ENCODE measurements around the gene OPRD1. TPM values are rescaled to one million over a fixed set of nuclear protein-coding genes. Genes with fewer than 3 reads are reported as not detected.
"Not testable (repeated sequence)": the region's sequence is repeated elsewhere in the genome, so short reads cannot be mapped to it uniquely, and the experiment has no call there.

Gene OPRD1
- total and polyA plus RNA-seq, 2 of the 4 experiments (the other 2 are of a cell fraction) = under 0.01 TPM; not detected in 1

DNA sequence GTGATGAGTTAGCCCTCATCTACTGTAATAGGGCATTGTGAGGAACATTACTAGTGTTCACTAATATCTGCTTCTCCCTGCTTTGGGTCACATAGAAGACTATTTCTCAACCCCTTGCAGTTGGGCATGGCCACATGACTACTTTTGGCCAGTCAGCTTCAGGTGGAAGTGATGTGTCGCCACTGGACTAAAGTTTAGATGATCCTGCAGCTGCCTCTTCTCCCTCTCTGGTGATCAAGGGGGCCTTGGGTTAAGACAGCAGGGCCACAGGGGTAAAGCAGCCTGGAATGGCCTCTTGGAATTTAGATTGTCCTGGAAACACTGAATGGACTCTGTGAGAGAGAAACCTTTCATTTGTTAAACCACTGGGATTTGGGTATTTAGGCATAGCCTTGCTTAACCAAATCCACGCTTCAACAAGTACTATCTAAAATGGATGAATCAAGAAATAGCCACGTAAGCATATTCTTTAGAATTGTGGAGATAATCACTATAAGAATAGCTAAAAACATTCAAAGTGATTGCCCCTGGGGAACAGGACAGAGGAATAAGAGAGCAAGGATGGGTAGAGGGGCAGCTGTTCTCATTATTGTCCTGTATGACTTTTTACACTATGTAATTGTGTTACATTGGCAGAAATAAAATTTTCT, 41.2 kb downstream of the OPRD1 start:
- dilution Hi-C loops (cut with HindIII; ENCODE audit: low sequenced_read_pairs, unreplicated experiment) (no loop called here), intact Hi-C loops (cut with micrococcal nuclease) (no loop called here), in situ Hi-C loops (cut with MboI; ENCODE audit: low sequenced_read_pairs) (no loop called here)
- Histone ChIP-seq H2BK5ac (ENCODE audit: low read depth, low read length, poor library complexity, severe bottlenecking) (no peak overlapping the region), H2AFZ (replicated peaks; ENCODE audit: low read length, poor library complexity) (no peak overlapping the region), H3K9me3 (ENCODE audit: control insufficient read depth, insufficient read depth, low read length) (no peaks in the 10 kb centered on the region), H4K20me1 (ENCODE audit: insufficient read depth, low read length) (no peaks in the 10 kb centered on the region), H2AK9ac (replicated peaks; ENCODE audit: low read depth, low read length, poor library complexity) (no peak overlapping the region), H3K14ac (replicated peaks; ENCODE audit: low read depth, low read length) (no peak overlapping the region), H2BK20ac (ENCODE audit: low read depth, low read length) (no peak overlapping the region), H3K79me1 (ENCODE audit: low read depth in 1 of 2, low read length in 2 of 2) (no peaks in the 10 kb centered on the region), H3K23ac (ENCODE audit: low read depth, low read length) (no peak overlapping the region), H3K27ac (ENCODE audit: insufficient read depth, low read length) (no peak overlapping the region), H4K91ac (ENCODE audit: insufficient read depth, low read depth, low read length) (no peak overlapping the region), H3K4me3 (ENCODE audit: insufficient read depth, low read depth, low read length) (no peak overlapping the region), H4K5ac (ENCODE audit: low read depth, low read length) (no peak overlapping the region), H3K36me3 (ENCODE audit: control insufficient read depth, insufficient read depth, low read length) (no peaks in the 10 kb centered on the region), H3K4me1 (ENCODE audit: control insufficient read depth, insufficient read depth, low read length) (no peaks in the 10 kb centered on the region), H3K56ac (ENCODE audit: extremely low read depth, insufficient read depth, low read length) (no peak overlapping the region), H3K4me2 (ENCODE audit: low read depth, low read length) (no peak overlapping the region), H2BK15ac (ENCODE audit: low read depth, low read length) (no peak overlapping the region), H4K8ac (ENCODE audit: low read depth in 2 of 2, low read length in 2 of 2) (no peak overlapping the region), H3K9me1 (ENCODE audit: insufficient read depth, low read length) (no peaks in the 10 kb centered on the region), H3K4ac (ENCODE audit: low read depth, low read length) (no peak overlapping the region), H2BK120ac (ENCODE audit: low read depth, low read length) (no peak overlapping the region), H3K27me3 (ENCODE audit: control insufficient read depth, insufficient read depth, low read length) (peaks cover 31% of the 10 kb centered on the region), H3K18ac (ENCODE audit: low read depth, low read length) (no peak overlapping the region), H2AK5ac (ENCODE audit: low read depth, low read length) (no peak overlapping the region), H3K9ac (ENCODE audit: low read depth, low read length) (no peak overlapping the region)
- no TSS peak for BruUV-seq (replicated peaks)
- TF ChIP-seq CHD1 (IDR thresholded peaks at IDR 0.05; ENCODE audit: low read depth, low read length) = no peak
- TF ChIP-seq, protein P1, sequence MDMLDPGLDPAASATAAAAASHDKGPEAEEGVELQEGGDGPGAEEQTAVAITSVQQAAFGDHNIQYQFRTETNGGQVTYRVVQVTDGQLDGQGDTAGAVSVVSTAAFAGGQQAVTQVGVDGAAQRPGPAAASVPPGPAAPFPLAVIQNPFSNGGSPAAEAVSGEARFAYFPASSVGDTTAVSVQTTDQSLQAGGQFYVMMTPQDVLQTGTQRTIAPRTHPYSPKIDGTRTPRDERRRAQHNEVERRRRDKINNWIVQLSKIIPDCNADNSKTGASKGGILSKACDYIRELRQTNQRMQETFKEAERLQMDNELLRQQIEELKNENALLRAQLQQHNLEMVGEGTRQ (IDR thresholded peaks at IDR 0.05; ENCODE audit: low read depth, low read length) = peak; percentile 45; the same call in 1 of the 2 replicates
- peak; percentile 92 for TF ChIP-seq MAFK (IDR thresholded peaks at IDR 0.05; ENCODE audit: low read depth, low read length)
- CTCF ChIA-PET = no interaction called here
- no peak for DNase-seq
- WGBS, 2 experiments (ENCODE audit: extremely low coverage in 2 of 2, insufficient read length in 1 of 2) = no CpG with 5 or more reads among the region's 3 CpGs
- POLR2A ChIA-PET (ENCODE audit: unreplicated experiment) = no interaction called here
- ATAC-seq (ENCODE audit: low read depth) = no peak

- H3K4me2 ChIP-seq (ENCODE audit: low read depth, low read length); in situ Hi-C loops (cut with MboI; ENCODE audit: low sequenced_read_pairs); DNase-seq; H4K20me1 ChIP-seq (ENCODE audit: insufficient read depth, low read length); H3K4ac ChIP-seq (ENCODE audit: low read depth, low read length); intact Hi-C loops (cut with micrococcal nuclease); H3K9ac ChIP-seq (ENCODE audit: low read depth, low read length); H2BK120ac ChIP-seq (ENCODE audit: low read depth, low read length); H3K9me3 ChIP-seq (ENCODE audit: control insufficient read depth, insufficient read depth, low read length); dilution Hi-C loops (cut with HindIII; ENCODE audit: low sequenced_read_pairs, unreplicated experiment); H2BK5ac ChIP-seq (ENCODE audit: low read depth, low read length, poor library complexity, severe bottlenecking); H4K8ac ChIP-seq (ENCODE audit: low read depth in 2 of 2, low read length in 2 of 2); H3K18ac ChIP-seq (ENCODE audit: low read depth, low read length); H3K23ac ChIP-seq (ENCODE audit: low read depth, low read length); H2AK5ac ChIP-seq (ENCODE audit: low read depth, low read length); BruUV-seq (replicated peaks); H4K5ac ChIP-seq (ENCODE audit: low read depth, low read length); H3K4me3 ChIP-seq (ENCODE audit: insufficient read depth, low read depth, low read length); ATAC-seq (ENCODE audit: low read depth); H3K36me3 ChIP-seq (ENCODE audit: control insufficient read depth, insufficient read depth, low read length); H3K79me1 ChIP-seq (ENCODE audit: low read depth in 1 of 2, low read length in 2 of 2); H2BK15ac ChIP-seq (ENCODE audit: low read depth, low read length); H3K56ac ChIP-seq (ENCODE audit: extremely low read depth, insufficient read depth, low read length); H2AK9ac ChIP-seq (replicated peaks; ENCODE audit: low read depth, low read length, poor library complexity); H3K14ac ChIP-seq (replicated peaks; ENCODE audit: low read depth, low read length); H2BK20ac ChIP-seq (ENCODE audit: low read depth, low read length); H4K91ac ChIP-seq (ENCODE audit: insufficient read depth, low read depth, low read length); POLR2A ChIA-PET (ENCODE audit: unreplicated experiment); H2AFZ ChIP-seq (replicated peaks; ENCODE audit: low read length, poor library complexity); H3K4me1 ChIP-seq (ENCODE audit: control insufficient read depth, insufficient read depth, low read length); H3K9me1 ChIP-seq (ENCODE audit: insufficient read depth, low read length); H3K27ac ChIP-seq (ENCODE audit: insufficient read depth, low read length): not testable (repeated sequence)
- no CpG with 5 or more reads among the region's 7 CpGs for WGBS, 2 experiments (ENCODE audit: extremely low coverage in 2 of 2, insufficient read length in 1 of 2)
- CTCF ChIA-PET = interaction anchor here (0.6 kb wide), 1 partner anchor 319 kb away, joined by 5 read pairs; no protein-coding TSS in a partner anchor
- H3K27me3 ChIP-seq (ENCODE audit: control insufficient read depth, insufficient read depth, low read length) = peaks cover 29% of the 10 kb centered on the region
Measured at GRCh38 chr1:28854406-28854805, 42.4 kb downstream of the OPRD1 start.
